Spleen (tissue), 7 donors: ENCODE measurements around the gene ZFAND5.

Experiments used
- CTCF ChIP-seq, 11 experiments: fragments of 200-600 bp in 7 of 11; fragments of 450-650 bp in 4 of 11; sonication (generic) in 4 of 11; IDR thresholded peaks in 8 of 11; conservative IDR thresholded peaks in 3 of 11; 1 replicate in 7 of 11; 2 replicates in 4 of 11; pipeline versions ENCODE4 v1.4.0 to v1.8.0; 2016 to 2021; ENCODE audit warnings: antibody characterized with exemption in 11 of 11, inconsistent platforms in 4 of 11, mild to moderate bottlenecking in 1 of 11
- POLR2A ChIP-seq, 3 donors: fragments of 450-650 bp; IDR thresholded peaks; one replicate each; pipeline ENCODE4 v1.5.1; 2017; ENCODE audit warnings: antibody characterized with exemption in 3 of 3, mild to moderate bottlenecking in 1 of 3
- POLR2AphosphoS5 ChIP-seq, 3 donors: sonication (generic); formaldehyde crosslinking; IDR thresholded peaks; one replicate each; pipeline ENCODE4 v1.5.1; 2017; ENCODE audit warnings: antibody characterized with exemption in 3 of 3
- donor health status: DM: no; HTN: no; CAD: no; lungs with moderate emphysema.
- donor health status: DM: no; HTN: no; CAD: no.
- donor health status: DM: no; HTN: no; CAD: no.

- TF ChIP-seq CTCF (IDR thresholded peaks at IDR 0.05 in 8 of 11, conservative IDR thresholded peaks at IDR 0.05 in 3 of 11) (no peak), POLR2AphosphoS5 (IDR thresholded peaks at IDR 0.05) (no peak), POLR2A (IDR thresholded peaks at IDR 0.05) (no peak)
These were observed 40.0 kb downstream of the ZFAND5 start for GRCh38 chr9:72324974-72325373.
